Small intestine (tissue), 7 donors: ENCODE results near the gene PITPNM1. TPM values are rescaled to one million over a fixed set of nuclear protein-coding genes. Genes with fewer than 3 reads are reported as not detected.
"Not testable (repeated sequence)": the region's sequence is repeated elsewhere in the genome, so short reads cannot be mapped to it uniquely, and the experiment has no call there.

ENCODE experiments used
- DNase-seq, 2 donors: peaks; one replicate each; pipeline versions ENCODE4 v3.0.0 to v3.0.0-alpha.2; 2013
- FAIRE-seq: peaks from 2 replicates; lab custom pipeline; 2012; peaks lifted over from hg19 to GRCh38; lab: Jason Lieb, UNC
- H3K27ac ChIP-seq, 3 donors: one replicate each; pipeline ENCODE4 v1.5.1; 2013; ENCODE audit warnings: low read length in 2 of 3, mild to moderate bottlenecking in 2 of 3, control low read depth in 1 of 3, inconsistent platforms in 1 of 3, low read depth in 1 of 3, moderate library complexity in 1 of 3
- H3K27me3 ChIP-seq, 3 donors: one replicate each; pipeline ENCODE4 v1.6.1; 2013; ENCODE audit warnings: low read length in 3 of 3, inconsistent platforms in 1 of 3; ENCODE audit not compliant: control insufficient read depth in 3 of 3, insufficient read depth in 3 of 3
- H3K36me3 ChIP-seq, 3 donors: one replicate each; pipeline ENCODE4 v1.6.1; 2013; ENCODE audit warnings: low read length in 3 of 3, inconsistent platforms in 1 of 3, low read depth in 1 of 3, mild to moderate bottlenecking in 1 of 3, moderate library complexity in 1 of 3; ENCODE audit not compliant: control insufficient read depth in 3 of 3, insufficient read depth in 2 of 3
- H3K4me1 ChIP-seq, 3 donors: one replicate each; pipeline ENCODE4 v1.6.1; 2013; ENCODE audit warnings: low read length in 2 of 3, inconsistent platforms in 1 of 3, low read depth in 1 of 3, mild to moderate bottlenecking in 1 of 3, moderate library complexity in 1 of 3; ENCODE audit not compliant: control insufficient read depth in 3 of 3, insufficient read depth in 2 of 3
- H3K4me3 ChIP-seq, 3 donors: one replicate each; pipeline ENCODE4 v1.5.1; 2013; ENCODE audit warnings: low read length in 3 of 3, control low read depth in 1 of 3, inconsistent platforms in 1 of 3, low read depth in 1 of 3, mild to moderate bottlenecking in 1 of 3, moderate library complexity in 1 of 3
- H3K9me3 ChIP-seq, 2 donors: one replicate each; pipeline ENCODE4 v1.6.1; 2013; ENCODE audit warnings: low read depth in 1 of 2, low read length in 1 of 2; ENCODE audit not compliant: control insufficient read depth in 2 of 2, insufficient read depth in 1 of 2
- WGBS, 3 donors: extraction: QIAGEN DNeasy Blood & Tissue Kit; methylation state at CpG; one replicate each; pipeline ENCODE4 v1.1.7; 2013; 5-methylcytosine and 5-hydroxymethylcytosine counted together
- polyA plus RNA-seq, 4 donors: library from polyadenylated mRNA; stranded (reverse) in 3 of 4; unstranded in 1 of 4; fragments of 200-250 nt in 3 of 4; fragments of 120-200 nt in 1 of 4; gene quantifications; one replicate each; pipeline versions ENCODE4 v1.2.1 to v1.2.3, GENCODE V29; 2013
- donor health status: healthy with polysubstance abuse.
- donor health status: control.
- donor health status: control.
- donor health status: Bipolar disorder and iron deficiency.
- donor health status: healthy.

PITPNM1 gene
- polyA plus RNA-seq, 4 donors: 31.2 to 42.1 (median 35.9) TPM

DNA sequence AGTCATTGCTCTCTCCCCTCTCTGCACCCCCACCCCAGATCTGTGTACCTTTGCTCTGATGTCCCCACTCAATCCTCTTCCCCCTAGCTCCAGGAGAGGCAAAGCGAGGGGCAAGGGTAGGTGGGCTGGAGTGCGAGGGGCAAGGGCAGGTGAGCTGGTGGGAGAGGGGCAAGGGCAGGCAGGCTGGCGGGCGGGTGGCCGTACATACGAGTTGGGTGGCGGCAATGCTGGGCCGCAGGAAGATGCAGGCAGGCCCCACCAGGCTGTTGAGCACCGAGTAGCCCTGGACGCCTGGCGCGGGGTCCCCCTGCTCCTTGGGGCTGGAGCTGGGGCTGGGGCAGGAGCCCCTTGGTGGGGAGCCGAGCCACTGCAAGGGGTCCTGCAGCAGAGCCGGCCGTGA is 17.2 kb upstream of the PITPNM1 start:
- DNase-seq: no peak
- no peak for FAIRE-seq
- WGBS, 3 donors: 89 to 96% (median 95%) methylated on average over 14 to 15 of the region's 15 CpGs
- no peaks in the 10 kb centered on the region for H3K9me3 ChIP-seq
- H3K27me3 ChIP-seq: no peaks in the 10 kb centered on the region
- no peaks in the 10 kb centered on the region for H3K36me3 ChIP-seq
- no peak overlapping the region for H3K27ac ChIP-seq
- H3K4me1 ChIP-seq: peaks cover 0 to 17% (median 4%) of the 10 kb centered on the region in 3 donors
- H3K4me3 ChIP-seq: no peak overlapping the region

DNA sequence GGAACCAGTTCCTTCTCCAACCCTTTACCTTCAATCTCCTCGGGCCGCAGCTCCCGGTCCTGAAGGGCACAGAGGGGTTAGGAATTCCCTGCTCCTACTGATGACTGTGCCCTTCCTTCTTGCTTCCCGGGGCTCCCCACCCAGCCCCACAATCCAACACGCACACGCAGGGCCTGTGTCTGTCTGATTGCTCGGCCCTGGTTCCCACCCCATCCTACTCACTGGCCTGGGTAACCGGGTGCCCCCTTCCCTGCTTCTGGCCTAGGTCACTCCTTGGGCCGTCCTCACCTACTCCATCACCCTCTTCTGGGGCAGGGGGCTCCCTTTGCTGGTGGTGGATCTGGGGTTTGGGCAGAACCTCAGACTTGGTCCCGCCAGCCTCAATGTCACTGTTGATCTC is 16.8 kb upstream of the PITPNM1 start:
- 81 to 88% (median 82%) methylated on average over 10 of the region's 10 CpGs for WGBS, 3 donors
- Histone ChIP-seq H3K4me3 (no peak overlapping the region), H3K27ac (no peak overlapping the region), H3K4me1 (peaks cover 0 to 17% (median 4%) of the 10 kb centered on the region in 3 donors), H3K36me3 (no peaks in the 10 kb centered on the region), H3K27me3 (no peaks in the 10 kb centered on the region), H3K9me3 (no peaks in the 10 kb centered on the region)
- FAIRE-seq (no peak), DNase-seq (no peak)

DNA sequence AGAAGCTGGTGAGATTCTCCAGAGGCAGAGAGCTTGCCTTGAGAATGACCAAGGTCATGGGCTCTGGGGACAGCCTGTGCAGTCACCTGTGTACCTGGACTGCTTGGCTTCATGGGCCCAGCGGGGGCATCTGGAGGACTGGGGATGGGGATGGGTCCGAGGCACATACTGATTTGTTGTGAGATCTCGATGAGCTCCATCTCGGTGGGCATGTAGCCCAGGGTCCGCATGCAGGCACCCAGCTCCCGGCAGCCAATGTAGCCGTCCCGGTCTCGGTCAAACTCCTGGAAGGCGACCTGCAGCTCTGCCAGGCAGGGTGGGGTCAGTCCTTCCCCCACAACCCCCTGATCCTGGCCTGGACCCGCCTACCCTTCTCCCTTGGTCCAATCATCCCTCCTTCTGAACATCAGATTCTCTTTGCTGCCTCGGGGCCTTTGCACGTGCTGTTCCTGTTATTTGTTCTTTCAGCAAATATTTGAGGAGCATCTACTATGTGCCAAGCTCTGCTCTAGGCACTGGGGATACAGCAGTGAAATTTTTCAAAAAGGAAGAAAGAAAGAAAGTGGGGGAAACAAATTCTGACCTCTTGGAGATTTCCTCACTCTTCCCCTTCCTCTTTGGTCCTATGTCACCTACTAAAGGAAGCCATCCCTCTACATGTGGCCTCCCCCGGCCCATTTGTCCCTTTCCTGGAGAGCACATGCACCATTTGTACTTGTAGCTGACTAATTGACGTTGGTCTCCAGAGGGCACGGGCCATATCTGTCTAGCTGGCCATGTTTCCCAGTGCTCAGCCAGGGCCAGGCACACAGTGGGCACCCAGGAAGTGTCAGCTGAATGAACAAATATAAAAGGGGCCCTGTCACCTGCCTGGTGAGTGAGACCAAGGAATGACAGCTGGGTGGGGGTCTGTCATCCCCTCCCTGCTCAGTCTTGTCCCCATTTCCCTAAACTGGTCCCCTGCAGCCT is 16.0 kb upstream of the PITPNM1 start:
- Histone ChIP-seq H3K4me1 (peaks cover 0 to 17% (median 4%) of the 10 kb centered on the region in 3 donors), H3K9me3 (no peaks in the 10 kb centered on the region), H3K4me3 (no peak overlapping the region), H3K36me3 (no peaks in the 10 kb centered on the region), H3K27me3 (no peaks in the 10 kb centered on the region), H3K27ac (no peak overlapping the region)
- no peak for DNase-seq
- 91 to 94% (median 91%) methylated on average over 16 of the region's 16 CpGs for WGBS, 3 donors
- FAIRE-seq: no peak

DNA sequence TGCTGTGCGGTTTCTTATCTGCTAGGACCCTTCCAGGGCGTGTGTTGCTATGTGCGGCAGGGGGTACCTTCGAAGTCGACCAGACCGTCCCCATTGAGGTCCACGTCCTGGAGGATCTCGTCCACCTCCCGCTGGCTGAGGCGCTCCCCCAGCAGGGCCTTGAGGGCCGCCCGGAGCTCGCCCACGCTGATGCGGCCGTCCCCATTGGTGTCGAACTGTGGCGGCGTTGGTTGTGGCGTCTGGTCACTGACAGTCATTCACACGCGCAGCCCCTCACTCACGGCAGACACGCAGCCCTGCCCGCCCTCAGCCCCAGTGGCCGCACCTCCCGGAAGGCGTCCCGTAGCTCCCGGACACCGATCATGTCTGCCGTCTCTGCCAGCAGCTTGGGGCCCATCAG is 14.6 kb upstream of the PITPNM1 start:
- 91 to 96% (median 94%) methylated on average over 32 of the region's 32 CpGs for WGBS, 3 donors
- Histone ChIP-seq H3K36me3 (no peaks in the 10 kb centered on the region), H3K27ac (no peak overlapping the region), H3K27me3 (no peaks in the 10 kb centered on the region), H3K4me3 (no peak overlapping the region), H3K9me3 (no peaks in the 10 kb centered on the region), H3K4me1 (peaks cover 0 to 9% (median 0%) of the 10 kb centered on the region in 3 donors)
- DNase-seq (no peak), FAIRE-seq (no peak)

DNA sequence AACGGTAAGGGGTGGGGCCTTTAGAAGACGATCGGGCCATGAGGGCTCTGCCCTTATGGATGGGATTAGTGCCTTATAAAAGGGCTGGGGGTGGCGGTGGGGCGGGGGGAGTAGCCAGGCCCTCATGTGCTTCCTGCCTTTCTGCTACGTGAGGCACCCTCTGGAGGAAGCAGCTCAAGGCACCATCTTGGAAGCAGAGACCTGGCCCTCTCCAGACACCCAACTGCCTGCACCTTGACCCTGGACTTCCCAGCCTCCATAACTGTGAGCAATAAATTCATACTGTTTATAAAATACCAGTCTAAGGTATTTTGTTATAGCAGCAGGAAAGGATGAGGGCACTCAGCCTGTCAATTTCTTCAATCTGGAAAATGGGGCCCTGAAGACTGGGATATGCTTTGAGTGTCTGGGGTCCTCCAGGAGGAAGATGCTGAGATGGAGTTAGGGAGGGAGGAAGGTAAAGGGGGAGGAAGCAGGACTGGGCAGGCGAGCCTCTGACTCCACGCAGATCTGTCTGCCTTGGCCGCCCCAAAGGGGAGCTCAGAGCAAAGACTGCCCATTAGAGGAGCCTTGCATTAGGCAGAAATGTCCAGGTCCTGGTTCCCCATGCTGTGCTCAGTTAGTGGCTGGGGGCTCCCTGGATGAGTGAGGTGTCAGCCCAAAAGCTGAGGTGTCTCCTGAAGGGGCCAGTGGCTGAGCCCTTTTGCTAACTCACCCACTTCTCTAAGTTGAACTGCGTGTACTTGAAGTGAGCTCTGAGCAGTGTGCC is 12.8 kb upstream of the PITPNM1 start:
- Histone ChIP-seq H3K4me1 (no peaks in the 10 kb centered on the region), H3K36me3 (no peaks in the 10 kb centered on the region), H3K27me3 (no peaks in the 10 kb centered on the region), H3K4me3 (no peak overlapping the region), H3K9me3 (no peaks in the 10 kb centered on the region), H3K27ac (no peak overlapping the region)
- no peak for FAIRE-seq
- no peak for DNase-seq
- WGBS, 3 donors: 81 to 90% (median 88%) methylated on average over 10 of the region's 10 CpGs

DNA sequence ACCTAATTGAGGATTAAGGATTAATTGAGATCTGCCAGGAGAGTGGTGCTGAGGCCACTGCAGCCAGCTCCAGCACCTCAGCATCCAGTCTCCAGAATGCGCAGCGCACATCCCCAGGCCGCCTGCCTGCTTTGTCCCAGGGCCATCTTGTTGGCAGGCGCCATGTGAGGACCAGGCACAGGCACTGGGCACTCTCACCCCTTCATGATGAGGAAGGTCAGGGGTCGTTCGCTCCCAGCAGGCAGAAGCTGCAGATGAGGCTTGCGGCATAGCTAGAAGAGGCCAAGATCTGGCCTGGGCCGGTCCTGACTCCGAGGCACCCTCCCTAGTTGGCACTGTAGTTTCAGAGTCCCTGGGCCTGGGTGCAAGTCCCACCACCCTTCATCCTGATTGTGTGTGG is 11.6 kb upstream of the PITPNM1 start:
- Histone ChIP-seq H3K4me1 (no peaks in the 10 kb centered on the region), H3K9me3 (no peaks in the 10 kb centered on the region), H3K36me3 (no peaks in the 10 kb centered on the region), H3K4me3 (no peak overlapping the region), H3K27ac (no peak overlapping the region), H3K27me3 (no peaks in the 10 kb centered on the region)
- DNase-seq: no peak
- no peak for FAIRE-seq
- 94 to 96% (median 95%) methylated on average over 9 of the region's 9 CpGs for WGBS, 3 donors

DNA sequence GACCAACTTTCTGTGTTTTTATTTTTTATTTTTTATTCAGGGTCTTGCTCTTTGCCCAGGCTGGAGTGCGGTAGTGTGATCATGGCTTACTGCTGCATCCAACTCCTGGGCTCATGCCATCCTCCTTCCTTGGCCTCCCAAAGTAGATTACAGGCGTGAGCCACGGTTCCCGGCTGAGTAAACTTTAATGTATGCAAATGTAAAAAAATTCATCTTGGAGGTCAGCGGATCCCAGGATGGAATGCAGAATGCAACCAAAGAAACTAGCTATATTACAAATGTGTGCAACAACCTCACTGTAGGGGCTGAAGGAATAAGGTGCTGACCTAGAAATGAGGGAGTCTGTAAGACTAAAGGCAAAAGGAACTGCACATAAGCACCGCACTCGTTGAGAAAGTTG is 9.0 kb upstream of the PITPNM1 start:
- FAIRE-seq (no peak), DNase-seq (no peak)
- Histone ChIP-seq H3K4me3 (no peak overlapping the region), H3K27ac (no peak overlapping the region), H3K27me3 (no peaks in the 10 kb centered on the region), H3K4me1 (peaks cover 0 to 23% (median 2%) of the 10 kb centered on the region in 3 donors), H3K9me3 (no peaks in the 10 kb centered on the region), H3K36me3 (no peaks in the 10 kb centered on the region)
- 80 to 88% (median 83%) methylated on average over 7 of the region's 7 CpGs for WGBS, 3 donors

DNA sequence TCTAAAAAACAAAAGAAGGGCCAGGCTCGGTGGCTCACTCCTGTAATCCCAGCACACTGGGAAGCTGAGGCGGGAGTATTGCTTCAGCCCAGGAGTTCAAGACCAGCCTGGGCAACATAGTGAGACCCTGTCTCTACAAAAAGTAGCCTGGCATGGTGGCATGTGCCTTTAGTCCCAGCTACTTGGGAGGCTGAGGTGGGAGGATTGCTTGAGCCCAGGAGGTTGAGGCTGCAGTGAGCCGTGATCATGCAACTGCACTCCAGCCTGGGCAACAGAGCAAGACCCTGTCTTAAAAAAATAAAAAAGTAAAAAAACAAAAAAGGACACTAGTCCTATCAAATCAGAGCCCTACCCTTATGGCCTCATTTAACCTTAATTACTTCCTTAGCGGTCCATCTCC is 6.4 kb upstream of the PITPNM1 start:
- DNase-seq, H3K4me3 ChIP-seq, H3K9me3 ChIP-seq, FAIRE-seq, H3K27me3 ChIP-seq, H3K27ac ChIP-seq: not testable (repeated sequence)
- 87 to 90% (median 90%) methylated on average over 4 of the region's 4 CpGs for WGBS, 3 donors
- peaks cover 0 to 11% (median 0%) of the 10 kb centered on the region in 3 donors for H3K36me3 ChIP-seq
- H3K4me1 ChIP-seq: peaks cover 2 to 39% (median 6%) of the 10 kb centered on the region in 3 donors
